Dedifferentiated amniotic fluid mesenchymal stem cell (primary cell): ENCODE results near the gene TEX2.

Source experiments
- DNase-seq: peaks from one replicate; pipeline ENCODE4 v3.0.0-alpha.2; 2016; ENCODE audit errors: extremely low spot score

TEX2 gene, protein sequence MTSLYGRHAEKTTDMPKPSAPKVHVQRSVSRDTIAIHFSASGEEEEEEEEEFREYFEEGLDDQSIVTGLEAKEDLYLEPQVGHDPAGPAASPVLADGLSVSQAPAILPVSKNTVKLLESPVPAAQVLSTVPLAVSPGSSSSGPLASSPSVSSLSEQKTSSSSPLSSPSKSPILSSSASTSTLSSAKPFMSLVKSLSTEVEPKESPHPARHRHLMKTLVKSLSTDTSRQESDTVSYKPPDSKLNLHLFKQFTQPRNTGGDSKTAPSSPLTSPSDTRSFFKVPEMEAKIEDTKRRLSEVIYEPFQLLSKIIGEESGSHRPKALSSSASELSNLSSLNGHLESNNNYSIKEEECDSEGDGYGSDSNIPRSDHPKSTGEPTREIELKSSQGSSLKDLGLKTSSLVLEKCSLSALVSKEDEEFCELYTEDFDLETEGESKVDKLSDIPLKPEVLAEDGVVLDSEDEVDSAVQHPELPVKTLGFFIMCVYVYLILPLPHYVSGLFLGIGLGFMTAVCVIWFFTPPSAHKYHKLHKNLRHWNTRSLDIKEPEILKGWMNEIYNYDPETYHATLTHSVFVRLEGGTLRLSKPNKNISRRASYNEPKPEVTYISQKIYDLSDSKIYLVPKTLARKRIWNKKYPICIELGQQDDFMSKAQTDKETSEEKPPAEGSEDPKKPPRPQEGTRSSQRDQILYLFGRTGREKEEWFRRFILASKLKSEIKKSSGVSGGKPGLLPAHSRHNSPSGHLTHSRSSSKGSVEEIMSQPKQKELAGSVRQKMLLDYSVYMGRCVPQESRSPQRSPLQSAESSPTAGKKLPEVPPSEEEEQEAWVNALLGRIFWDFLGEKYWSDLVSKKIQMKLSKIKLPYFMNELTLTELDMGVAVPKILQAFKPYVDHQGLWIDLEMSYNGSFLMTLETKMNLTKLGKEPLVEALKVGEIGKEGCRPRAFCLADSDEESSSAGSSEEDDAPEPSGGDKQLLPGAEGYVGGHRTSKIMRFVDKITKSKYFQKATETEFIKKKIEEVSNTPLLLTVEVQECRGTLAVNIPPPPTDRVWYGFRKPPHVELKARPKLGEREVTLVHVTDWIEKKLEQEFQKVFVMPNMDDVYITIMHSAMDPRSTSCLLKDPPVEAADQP

DNA sequence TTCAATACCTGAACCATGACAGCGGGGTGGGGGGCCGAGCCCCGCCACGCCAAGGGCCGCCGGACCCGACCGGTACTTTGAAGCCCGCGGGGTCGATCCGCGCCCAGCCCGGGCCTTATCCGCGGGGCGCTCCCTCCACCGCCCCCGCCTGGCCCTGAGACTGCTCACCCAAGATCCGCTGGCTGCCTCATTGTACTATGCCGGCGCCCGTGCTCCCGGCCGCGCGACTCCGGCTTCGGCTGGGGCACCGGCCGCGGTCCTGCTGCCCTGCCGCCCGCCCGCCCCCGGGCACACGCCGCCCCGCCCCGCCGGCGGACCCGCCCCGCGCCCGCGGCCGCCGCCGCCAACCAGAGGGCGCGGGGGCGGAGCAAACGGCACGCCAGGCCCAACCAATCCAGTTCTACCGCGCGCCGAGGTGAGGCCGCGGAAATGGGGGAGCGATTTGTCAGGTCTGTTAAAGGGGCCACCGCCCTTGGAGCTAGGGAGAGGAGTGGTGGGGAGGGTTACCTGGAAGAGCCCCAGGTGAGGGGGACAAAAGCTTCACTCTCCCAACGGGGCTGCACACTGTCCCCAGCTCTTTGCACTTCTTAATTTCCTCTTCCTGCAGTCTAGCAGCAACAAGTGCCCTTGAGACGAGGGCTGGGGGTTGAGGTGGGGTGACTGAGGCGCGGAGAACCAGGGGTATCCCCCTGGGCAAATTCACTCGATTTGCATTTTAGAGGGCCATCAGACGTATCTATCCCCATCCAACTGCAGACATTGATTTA, at the start of gene TEX2:
TEX2 (minus strand) TSS at position 261 of the 767 bp plus-strand sequence. CDS start 49,043 bp downstream, outside the sequence.
- DNase-seq: peak; percentile 65

DNA sequence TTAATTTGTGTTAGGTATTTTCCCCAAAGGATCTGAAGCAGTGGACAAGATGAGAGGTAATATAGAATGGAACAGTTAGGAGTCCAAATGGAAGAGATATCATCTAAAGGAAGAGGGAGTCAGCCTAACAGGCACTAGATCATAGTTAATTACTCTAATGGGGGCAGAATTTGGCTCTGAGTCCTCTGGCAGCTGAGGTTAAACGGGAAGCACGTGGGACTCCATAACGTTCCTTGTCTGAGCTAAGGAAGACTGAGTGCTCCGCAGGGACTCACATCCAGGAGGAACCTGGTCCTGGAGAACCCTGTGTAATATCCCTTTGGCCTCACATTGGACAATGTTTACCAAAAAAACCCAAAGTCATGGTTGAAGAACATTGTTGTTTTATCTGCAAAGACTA, 46.6 kb upstream of the TEX2 start:
- no peak for DNase-seq

DNA sequence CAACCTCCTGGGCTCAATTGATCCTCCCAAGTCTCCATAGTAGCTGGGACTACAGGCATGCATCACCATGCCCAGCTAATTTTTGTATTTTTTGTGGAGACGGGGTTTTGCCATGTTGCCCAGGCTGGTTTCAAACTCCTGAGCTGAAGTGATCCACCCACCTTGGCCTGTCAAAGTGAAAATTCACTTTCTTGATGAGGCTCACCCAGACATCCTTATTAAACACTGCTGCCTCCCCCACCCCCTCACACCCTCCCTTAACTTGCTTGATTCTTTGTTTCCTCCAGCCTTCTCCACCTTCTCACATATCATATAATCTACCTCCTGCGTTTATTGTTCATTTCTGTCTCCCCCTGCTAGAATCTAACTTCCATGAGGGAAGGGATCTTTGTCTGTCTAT, 46.0 kb upstream of the TEX2 start:
- DNase-seq: no peak

DNA sequence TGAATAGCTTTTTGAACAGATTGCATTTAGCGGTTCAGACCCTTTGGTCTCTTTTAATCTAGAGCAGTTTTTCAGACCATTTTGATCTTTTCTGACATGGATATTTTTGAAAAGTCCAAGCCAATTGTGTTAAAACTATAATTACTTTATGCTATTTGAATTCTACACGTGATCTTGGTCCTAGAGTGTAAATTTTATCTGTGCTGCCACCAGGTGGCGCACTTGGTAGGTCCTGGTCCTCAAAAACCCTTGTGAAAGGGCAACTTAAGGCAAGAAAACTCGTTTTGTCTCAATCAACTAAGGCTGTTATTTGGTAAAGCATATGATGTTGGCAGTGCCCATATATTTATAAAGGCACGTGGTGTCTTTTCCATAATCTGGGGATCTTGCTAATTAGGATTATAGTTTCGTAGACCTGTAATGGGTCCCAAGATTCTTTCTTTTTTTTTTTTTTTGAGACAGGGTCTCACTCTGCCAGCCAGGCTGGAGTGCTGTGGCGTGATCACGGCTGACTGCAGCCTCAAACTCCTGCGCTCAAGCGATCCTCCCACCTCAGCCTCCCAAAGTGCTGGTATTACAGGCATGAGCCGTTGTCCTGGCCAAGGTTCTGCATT, 43.9 kb upstream of the TEX2 start:
- peak; percentile 60 for DNase-seq

DNA sequence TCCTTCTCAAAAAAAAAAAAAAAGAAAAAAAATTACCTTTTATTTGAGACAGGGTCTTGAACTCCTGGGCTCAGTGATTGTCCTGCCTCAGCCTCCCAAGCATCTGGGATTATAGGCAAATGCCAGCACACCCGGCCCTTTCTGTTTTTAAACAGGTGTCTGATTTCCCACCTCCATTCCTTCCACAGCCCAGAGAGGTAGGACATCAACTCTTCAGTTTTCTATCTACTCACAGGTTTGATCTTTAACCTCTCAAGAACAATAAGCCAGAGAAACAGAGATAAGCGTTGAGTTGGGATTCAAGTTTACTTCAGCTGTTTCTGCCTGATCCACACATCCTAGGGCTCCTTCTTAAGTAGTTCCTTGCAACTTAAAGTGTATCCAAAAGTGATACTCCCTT, 41.5 kb upstream of the TEX2 start:
- no peak for DNase-seq

DNA sequence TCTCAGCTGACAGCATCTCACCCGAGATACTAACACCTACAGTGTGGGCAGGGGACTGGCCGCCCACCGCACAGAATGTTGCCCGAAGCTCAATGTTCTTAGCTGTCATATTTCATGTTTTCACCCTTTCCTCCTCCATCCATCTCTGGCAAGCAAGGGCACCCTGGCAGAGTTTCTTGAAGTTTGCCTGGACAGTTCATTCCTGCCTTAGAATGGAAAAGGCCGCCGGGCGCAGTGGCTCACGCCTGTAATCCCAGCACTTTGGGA, 37.6 kb upstream of the TEX2 start:
- DNase-seq: no peak

DNA sequence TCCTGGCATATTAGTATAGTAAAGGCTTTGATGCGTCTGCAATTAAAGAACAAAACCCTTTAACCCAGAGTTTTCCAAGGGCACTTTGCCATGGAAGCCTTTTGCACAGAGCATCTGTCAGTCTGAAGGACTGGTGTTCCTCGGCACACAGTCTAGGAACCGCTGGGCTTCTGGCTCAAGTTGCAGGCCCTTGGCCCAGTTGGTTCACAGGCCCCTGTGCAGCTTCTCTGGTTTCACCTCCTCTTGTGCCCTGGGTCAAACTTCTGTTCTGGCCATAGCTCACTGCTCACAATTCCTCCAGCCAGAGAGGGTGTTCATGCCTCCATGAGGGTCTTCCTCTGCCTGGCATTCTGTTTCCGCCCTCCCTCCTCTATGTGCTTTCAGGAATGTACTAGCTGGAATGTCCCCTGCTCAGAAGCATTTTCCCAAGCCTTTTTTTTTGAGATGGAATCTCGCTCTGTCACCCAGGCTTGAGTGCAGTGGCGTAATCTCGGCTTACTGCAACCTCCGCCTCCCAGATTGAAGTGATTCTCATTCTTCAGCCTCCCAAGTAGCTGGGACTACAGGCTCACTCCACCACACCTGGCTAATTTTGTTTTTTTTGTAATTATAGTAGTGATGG, 34.5 kb upstream of the TEX2 start:
- no peak for DNase-seq

DNA sequence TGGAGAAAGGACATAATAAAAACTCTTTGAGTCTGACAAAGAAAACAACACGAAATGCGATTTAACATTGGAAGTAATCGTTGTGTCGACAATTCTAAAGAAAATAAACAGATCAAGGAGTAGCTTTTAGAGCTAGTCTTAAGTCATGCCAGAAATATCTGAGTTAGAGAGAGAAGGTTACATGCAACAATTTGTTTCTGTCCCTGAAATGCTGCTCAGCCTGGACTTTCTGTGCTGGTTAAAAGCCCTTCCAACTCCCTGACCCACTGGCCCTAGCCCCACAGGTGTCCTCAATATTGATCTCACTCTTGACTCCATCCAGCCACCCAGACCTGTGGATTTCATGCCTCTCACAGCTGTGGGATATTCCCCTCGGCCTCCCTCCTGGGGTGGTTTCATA, 33.2 kb upstream of the TEX2 start:
- DNase-seq: no peak

DNA sequence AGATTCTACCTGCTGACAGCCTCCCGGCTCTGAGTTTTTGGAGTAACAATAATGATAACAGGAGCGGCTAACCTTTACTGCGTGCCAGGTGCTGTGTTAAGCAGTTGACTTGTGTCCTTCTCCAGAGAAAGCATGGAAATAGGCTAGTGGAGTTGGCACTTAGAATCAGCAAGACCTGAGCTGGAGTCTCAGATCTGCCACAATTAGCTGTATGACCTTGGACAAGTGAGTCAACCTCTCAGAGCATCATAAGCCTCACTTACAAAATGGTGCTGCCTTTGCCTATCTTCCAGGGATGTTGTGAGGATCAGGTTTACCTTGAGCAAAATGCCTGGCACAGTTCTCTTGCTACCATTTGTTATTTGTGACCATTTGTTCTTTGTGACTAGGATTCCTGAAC, 32.1 kb upstream of the TEX2 start:
- DNase-seq: no peak

DNA sequence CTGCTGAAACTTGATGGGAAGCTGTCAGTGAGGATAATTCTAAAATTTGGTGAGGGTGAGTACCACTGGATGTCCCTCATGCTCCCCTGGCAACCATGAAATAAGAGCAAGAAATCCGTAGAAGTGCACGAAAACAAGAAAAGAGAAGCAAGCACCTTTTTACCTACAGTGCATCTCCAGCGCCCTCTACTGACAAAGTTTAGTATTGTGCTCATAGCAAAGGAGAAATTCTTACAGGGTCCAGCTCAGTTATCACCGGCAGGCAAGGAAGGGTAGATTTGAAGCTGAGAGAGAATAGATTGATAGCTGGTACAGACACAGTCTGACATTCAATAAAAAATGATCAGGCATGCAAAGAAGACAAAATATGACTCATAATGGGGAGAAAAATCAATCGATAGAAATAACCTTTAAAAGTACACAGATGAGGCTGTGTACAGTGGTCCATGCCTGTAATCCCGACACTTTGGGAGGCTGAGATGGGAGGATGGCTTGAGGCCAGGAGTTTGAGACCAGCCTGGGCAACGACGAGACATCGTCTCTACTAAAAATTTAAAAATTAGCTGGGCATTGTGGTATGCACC, 28.3 kb upstream of the TEX2 start:
- no peak for DNase-seq

DNA sequence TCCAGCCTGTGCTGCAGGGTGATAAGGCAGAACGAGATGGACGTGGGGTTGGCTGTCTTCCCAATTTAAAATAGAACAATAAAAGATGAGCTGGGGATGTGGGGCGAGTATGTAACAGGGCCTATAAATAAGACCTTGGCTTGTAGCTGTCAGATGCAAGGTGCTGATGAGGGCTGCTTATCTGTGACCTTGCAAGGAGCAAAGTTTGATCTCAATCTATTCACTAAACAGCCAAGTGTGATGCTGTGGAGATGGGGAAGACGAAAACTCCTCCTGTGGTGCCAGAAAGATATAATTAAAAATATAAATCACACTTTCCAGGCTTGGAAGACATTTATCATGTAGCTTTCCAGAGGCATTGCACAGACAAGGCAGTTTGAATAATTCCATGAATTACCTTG, 26.7 kb upstream of the TEX2 start:
- no peak for DNase-seq

DNA sequence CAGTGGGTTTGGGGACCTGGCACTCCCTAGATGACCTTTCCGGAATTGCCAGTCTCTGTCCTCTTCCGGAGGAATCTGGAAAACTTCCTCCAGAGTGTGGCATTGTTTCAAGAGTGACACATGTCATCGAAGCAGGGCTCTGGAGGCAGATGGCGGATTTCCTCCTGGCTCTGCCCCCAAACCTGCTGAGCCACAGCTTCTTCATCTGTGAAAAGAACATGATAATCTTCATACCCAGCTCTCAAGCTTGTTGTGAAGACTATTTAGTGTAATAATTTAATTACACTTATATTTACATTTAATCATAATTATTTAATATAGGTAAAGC, 19.7 kb upstream of the TEX2 start:
- DNase-seq: no peak

DNA sequence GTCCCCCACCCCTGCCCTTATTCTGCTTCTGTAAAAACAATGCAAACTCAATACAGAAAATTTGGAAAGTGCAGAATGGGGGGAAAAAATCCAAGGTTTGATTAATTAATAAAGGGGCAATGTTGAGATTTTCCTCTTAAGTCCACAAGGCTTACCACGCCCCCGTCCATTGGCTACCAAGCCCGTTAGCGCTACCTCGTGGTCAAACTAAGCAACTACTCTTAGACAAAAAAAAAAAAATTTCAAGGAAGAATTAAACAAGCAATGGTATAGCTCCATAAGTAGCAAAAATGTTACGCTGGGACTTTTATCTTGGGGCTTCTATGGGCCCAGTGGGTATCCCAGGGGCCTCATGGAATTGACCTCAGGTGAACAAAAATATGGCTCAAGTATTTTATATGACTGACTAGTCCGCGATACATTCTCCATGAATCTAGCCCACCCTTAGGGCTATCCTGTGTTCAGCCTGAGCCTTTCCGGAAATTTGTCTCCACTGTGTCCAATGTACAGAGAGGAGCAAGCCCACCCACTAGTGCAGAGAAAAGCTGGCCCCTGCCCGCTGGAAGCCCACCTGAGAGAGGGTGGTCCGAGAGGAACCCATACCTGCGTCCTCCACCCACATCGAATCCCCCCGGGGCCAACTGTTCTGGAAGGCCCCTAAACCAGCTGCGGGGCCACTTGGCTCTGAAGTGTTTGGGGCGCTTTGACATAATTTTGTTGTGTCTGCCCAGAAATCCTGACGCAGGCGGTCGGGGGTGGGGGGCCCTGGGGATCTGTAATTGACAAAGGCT, 19.1 kb upstream of the TEX2 start:
- DNase-seq: peak; percentile 50

DNA sequence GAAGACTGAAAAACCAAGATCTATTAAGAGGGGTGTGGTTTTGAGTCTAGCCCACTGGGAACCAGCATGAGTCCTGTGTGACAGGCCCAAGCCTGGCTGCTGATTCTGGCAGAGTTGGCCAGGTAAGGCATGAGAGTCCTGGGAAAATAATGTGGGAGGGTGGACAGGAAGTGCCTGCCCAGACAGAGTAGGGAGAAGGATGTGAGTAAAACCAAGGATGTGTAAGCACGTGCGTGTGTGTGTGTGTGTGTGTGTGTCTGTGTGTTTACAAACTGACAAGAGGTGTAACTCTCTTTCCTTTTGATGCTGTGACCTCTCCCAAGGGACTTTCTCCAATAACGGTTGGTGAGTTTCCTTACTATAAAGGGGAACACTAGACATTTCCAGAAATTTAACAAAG, 15.6 kb upstream of the TEX2 start:
- DNase-seq: no peak

DNA sequence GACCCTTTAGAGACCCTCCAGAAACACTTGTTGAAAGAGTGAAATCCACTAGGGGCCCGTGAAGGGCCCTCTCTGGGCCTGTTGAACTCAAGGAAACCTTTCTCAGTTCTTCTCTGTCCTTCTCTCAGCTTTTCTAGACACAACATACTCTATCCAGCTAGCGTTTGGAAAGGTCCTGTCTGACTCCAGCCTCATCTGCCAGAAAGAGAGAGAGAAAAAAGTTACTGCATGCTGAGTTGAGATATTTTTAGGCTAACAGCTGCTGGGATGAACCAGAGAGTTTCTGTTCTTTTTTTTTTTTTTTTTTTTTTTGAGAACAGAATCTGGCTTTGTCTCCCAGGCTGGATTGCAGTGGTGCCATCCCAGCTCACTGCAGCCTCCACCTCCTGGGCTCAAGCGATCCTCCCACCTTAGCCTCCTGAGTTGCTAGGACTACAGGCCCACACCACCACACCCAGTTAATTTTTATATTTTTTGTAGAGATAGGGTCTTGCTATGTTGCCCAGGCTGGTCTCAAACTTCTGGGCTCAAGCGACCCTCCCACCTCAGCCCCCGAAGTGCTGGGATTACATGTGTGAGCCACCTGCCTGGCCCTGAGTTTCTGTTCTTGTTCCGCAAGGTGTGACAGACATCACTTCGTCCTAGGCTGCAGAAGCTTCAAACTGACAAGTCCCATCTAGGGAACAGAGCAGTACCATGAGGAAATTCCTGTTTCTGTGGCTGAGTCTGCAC, 14.9 kb upstream of the TEX2 start:
- no peak for DNase-seq

DNA sequence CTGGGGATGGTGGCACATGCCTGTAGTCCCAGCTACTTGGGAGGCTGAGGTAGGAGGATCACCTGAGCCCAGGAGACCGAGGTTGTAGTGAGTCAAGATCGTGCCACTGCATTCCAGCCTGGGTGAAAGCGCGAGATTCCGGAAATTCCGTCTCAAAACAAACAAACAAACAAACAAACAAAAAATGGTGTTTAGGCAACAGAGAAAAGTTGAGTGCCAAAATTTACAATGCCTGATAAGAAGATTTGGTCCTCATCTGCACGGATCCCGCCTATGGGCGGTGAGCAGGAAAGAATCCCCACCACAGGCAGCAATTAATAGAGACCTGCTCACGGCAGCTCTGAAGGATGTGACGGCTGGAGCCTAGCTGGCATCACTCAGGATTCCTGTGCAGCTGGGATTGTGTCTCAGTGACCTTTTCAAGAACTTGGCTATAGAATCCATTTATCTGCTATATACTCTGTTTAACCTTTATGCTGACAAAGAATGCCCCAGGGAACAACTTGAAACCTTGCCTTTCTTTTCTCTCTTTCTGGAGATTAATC, 14.0 kb upstream of the TEX2 start:
- DNase-seq: no peak

DNA sequence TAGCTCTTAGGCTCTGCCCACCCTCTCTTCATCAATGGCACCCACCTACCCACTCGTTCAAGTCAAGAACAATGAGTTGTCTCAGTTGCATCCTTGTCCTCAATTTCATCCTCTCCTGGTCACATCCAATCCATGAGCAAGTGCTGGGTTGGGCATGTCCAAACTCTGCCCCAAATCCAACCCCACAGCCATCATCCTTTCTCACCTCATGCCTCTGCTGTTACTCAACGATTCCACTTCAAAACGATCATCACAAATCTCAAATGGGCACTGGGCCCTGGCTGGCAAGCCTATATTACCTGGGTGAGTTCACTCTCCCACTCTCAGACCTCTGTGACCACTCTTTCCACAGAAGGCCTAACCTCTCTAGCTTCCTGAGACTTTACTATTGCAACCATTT, 12.0 kb upstream of the TEX2 start:
- DNase-seq: no peak

DNA sequence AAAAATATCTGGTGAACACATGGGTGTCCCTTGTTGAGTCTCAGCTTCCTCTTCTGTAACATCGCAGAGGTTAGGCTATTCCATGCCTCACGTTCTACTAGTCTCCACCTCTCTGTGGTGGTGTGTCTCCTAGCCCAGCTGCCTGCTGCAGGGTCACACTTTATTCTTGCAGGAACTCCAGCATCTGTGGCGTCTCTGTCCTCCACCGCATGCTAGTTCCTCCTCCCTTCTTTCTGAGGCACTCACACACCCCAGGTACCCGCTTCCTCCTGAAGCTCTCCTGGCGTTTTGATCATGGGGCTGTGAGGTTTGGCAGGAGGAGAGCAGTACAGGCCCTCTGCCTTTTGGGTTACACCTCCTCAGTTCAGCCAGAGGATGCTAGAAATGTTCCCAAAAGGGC, 9.9 kb upstream of the TEX2 start:
- DNase-seq: no peak

DNA sequence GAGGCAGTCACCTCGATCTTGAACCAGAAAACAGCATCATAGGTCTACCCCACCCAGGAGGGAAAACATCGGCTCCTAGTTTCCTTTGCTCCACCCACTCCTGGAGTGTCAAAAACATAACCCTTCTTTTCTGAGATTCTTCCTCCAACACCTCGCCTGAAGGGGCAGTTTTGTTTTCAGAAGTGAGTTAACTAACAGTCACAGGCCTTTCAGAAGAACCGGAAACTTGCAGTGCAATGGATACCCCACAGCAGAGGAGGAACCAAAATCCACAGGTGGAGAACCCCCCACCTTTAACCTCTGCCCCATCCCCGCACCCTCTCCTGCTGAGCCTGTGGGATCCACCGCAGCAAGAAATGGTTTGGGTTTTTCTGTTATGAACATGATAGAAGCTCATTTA, 7.8 kb upstream of the TEX2 start:
- no peak for DNase-seq
